Calu3 (cell line): ENCODE measurements around the gene KBTBD12. TPM values are rescaled to one million over a fixed set of nuclear protein-coding genes. Genes with fewer than 3 reads are reported as not detected.

ENCODE experiments used
- BruUV-seq: library from RNA; stranded (reverse); fragments of 400-500 nt; replicated peaks from 2 replicates; lab custom pipeline; 2021; lab: Mats Ljungman, UMichigan
- CTCF ChIA-PET: fragments of 300-600 bp; sonication (Branson Sonifier 250); formaldehyde crosslinking; loops from one replicate; lab custom pipeline; 2022; ENCODE audit warnings: antibody characterized with exemption; lab: Charles Lee
- DNase-seq: peaks from one replicate; pipeline ENCODE4 v3.0.0; 2022
- H3K27ac Mint-ChIP-seq: one replicate; pipeline ENCODE4 v1.8.0; 2022; ENCODE audit warnings: mixed read lengths; ENCODE audit not compliant: unreplicated experiment
- H3K27me3 Mint-ChIP-seq: one replicate; pipeline ENCODE4 v1.8.0; 2022; ENCODE audit warnings: mixed read lengths; ENCODE audit not compliant: unreplicated experiment
- H3K36me3 Mint-ChIP-seq: one replicate; pipeline ENCODE4 v1.8.0; 2022; ENCODE audit warnings: mild to moderate bottlenecking, moderate library complexity, mixed read lengths; ENCODE audit not compliant: insufficient read depth, unreplicated experiment
- H3K4me1 Mint-ChIP-seq: one replicate; pipeline ENCODE4 v1.8.0; 2022; ENCODE audit warnings: mild to moderate bottlenecking, low read depth, mixed read lengths; ENCODE audit not compliant: unreplicated experiment
- H3K4me3 Mint-ChIP-seq: one replicate; pipeline ENCODE4 v1.8.0; 2022; ENCODE audit warnings: mild to moderate bottlenecking, low read depth, moderate library complexity, mixed read lengths; ENCODE audit not compliant: unreplicated experiment
- H3K9me3 Mint-ChIP-seq: one replicate; pipeline ENCODE4 v1.8.0; 2022; ENCODE audit warnings: low read depth, mixed read lengths; ENCODE audit not compliant: unreplicated experiment
- CTCF ChIP-seq: fragments of 200-600 bp; IDR thresholded peaks from one replicate; pipeline ENCODE4 v1.8.0; 2022; ENCODE audit warnings: antibody characterized with exemption; ENCODE audit not compliant: unreplicated experiment
- intact Hi-C: fragments of 100-400 bp; cut with micrococcal nuclease; formaldehyde crosslinking; loops from one replicate; pipeline ENCODE4 v1.10.0; 2022; ENCODE audit not compliant: unreplicated experiment
- total RNA-seq: library from RNA; stranded (reverse); gene quantifications from 2 replicates; pipeline ENCODE4 v1.2.3, GENCODE V29; 2022

KBTBD12 gene
- total RNA-seq, 1 experiment from 2014 or later = 0.07 TPM

- no peak for TF ChIP-seq CTCF
- CTCF ChIA-PET = interaction anchor here (0.6 to 1.7 kb wide), 2 partner anchors 40 to 121 kb away, joined by 3 to 4 read pairs; no protein-coding TSS in a partner anchor
- H3K4me3 Mint-ChIP-seq = no peak overlapping the region
- H3K4me1 Mint-ChIP-seq = no peaks in the 10 kb centered on the region
- H3K36me3 Mint-ChIP-seq = no peaks in the 10 kb centered on the region
- H3K27me3 Mint-ChIP-seq = peaks cover 83% of the 10 kb centered on the region
- H3K9me3 Mint-ChIP-seq = no peaks in the 10 kb centered on the region
- BruUV-seq = no TSS peak
- no peak for DNase-seq
- no peak overlapping the region for H3K27ac Mint-ChIP-seq
- intact Hi-C loops = no loop called here
These were observed 86.5 kb downstream of the KBTBD12 start for GRCh38 chr3:128001576-128001975.

- no TSS peak for BruUV-seq
- DNase-seq = no peak
- Mint-ChIP-seq H3K4me3 (no peak overlapping the region), H3K27me3 (peaks cover 75% of the 10 kb centered on the region), H3K4me1 (no peaks in the 10 kb centered on the region), H3K9me3 (no peaks in the 10 kb centered on the region), H3K36me3 (no peaks in the 10 kb centered on the region), H3K27ac (no peak overlapping the region)
- TF ChIP-seq CTCF = no peak
- CTCF ChIA-PET = interaction anchor here (0.6 kb wide), 1 partner anchor 592 kb away, joined by 7 read pairs; no protein-coding TSS in a partner anchor
- intact Hi-C loops = no loop called here
These were observed 89.6 kb downstream of the KBTBD12 start for GRCh38 chr3:128004661-128005060.

- H3K4me3 Mint-ChIP-seq = no peak overlapping the region
- peaks cover 17% of the 10 kb centered on the region for H3K4me1 Mint-ChIP-seq
These were observed 91.3 kb downstream of the KBTBD12 start for GRCh38 chr3:128006061-128007032.

GRCh38 chr3:128007033-128007424 is 92.0 kb downstream of the KBTBD12 start:
- Mint-ChIP-seq H3K4me1 (peaks cover 22% of the 10 kb centered on the region), H3K27ac (no peak overlapping the region), H3K4me3 (no peak overlapping the region), H3K27me3 (peaks cover 61% of the 10 kb centered on the region), H3K36me3 (peaks cover 6% of the 10 kb centered on the region), H3K9me3 (no peaks in the 10 kb centered on the region)
- TF ChIP-seq CTCF = no peak
- no peak for DNase-seq
- intact Hi-C loops = no loop called here
- BruUV-seq = no TSS peak
- CTCF ChIA-PET = interaction anchor here (0.6 to 0.9 kb wide), 2 partner anchors 126 to 1370 kb away, joined by 3 to 6 read pairs; no protein-coding TSS in a partner anchor

More at GRCh38 chr3:128006061-128007032, 91.3 kb downstream of the KBTBD12 start:
- BruUV-seq = no TSS peak
- Mint-ChIP-seq H3K27ac (no peak overlapping the region), H3K9me3 (no peaks in the 10 kb centered on the region), H3K27me3 (peaks cover 67% of the 10 kb centered on the region), H3K36me3 (peaks cover 4% of the 10 kb centered on the region)
- intact Hi-C loops = no loop called here
- no peak for DNase-seq
- no peak for TF ChIP-seq CTCF
- CTCF ChIA-PET = interaction anchor here (0.6 kb wide), 2 partner anchors 16 to 1369 kb away, joined by 3 to 4 read pairs; no protein-coding TSS in a partner anchor
